ENCODE data around the gene CTNNA3. TPM values are rescaled to one million over a fixed set of nuclear protein-coding genes. Genes with fewer than 3 reads are reported as not detected.

The CTNNA3 gene
- total RNA-seq, 2 donors from 2014 or later, result under 0.01 to 0.33 TPM

DNA sequence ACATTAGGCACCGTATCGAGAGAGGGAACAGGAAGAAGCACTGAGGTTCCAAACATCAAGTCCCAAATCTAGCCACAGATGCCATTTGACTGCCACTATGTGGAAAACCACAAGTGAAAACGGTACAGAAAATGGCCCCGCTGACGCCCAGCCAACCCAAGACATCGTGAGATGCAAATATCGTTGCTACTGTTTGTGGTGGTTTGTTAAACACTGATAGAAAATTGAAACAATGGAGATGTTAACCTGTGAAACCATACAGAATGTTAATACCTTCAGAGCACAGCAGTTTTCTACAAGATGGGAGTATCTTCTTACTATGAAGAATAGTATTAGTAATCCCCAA, 922.5 kb downstream of the CTNNA3 start:
- intact Hi-C loops (cut with DNase I), result no loop called here
- WGBS, 2 donors, result 62 to 78% methylated on average over 6 to 7 of the region's 7 CpGs
- Histone ChIP-seq H3K4me1 (no peaks in the 10 kb centered on the region), H3K4me3 (no peak overlapping the region), H3K36me3 (replicated peaks in 1 of 2; ENCODE audit: insufficient read depth in 1 of 2, low read depth in 2 of 2) (no peaks in the 10 kb centered on the region), H3K27ac (no peak overlapping the region), H3K9me3 (no peaks in the 10 kb centered on the region), H3K27me3 (no peaks in the 10 kb centered on the region)
- DNase-seq (no peak), ATAC-seq (no peak)
- TF ChIP-seq, protein P1, sequence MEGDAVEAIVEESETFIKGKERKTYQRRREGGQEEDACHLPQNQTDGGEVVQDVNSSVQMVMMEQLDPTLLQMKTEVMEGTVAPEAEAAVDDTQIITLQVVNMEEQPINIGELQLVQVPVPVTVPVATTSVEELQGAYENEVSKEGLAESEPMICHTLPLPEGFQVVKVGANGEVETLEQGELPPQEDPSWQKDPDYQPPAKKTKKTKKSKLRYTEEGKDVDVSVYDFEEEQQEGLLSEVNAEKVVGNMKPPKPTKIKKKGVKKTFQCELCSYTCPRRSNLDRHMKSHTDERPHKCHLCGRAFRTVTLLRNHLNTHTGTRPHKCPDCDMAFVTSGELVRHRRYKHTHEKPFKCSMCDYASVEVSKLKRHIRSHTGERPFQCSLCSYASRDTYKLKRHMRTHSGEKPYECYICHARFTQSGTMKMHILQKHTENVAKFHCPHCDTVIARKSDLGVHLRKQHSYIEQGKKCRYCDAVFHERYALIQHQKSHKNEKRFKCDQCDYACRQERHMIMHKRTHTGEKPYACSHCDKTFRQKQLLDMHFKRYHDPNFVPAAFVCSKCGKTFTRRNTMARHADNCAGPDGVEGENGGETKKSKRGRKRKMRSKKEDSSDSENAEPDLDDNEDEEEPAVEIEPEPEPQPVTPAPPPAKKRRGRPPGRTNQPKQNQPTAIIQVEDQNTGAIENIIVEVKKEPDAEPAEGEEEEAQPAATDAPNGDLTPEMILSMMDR (IDR thresholded peaks at IDR 0.05), result no peak
- no peak for TF ChIP-seq POLR2A (IDR thresholded peaks at IDR 0.05)

DNA sequence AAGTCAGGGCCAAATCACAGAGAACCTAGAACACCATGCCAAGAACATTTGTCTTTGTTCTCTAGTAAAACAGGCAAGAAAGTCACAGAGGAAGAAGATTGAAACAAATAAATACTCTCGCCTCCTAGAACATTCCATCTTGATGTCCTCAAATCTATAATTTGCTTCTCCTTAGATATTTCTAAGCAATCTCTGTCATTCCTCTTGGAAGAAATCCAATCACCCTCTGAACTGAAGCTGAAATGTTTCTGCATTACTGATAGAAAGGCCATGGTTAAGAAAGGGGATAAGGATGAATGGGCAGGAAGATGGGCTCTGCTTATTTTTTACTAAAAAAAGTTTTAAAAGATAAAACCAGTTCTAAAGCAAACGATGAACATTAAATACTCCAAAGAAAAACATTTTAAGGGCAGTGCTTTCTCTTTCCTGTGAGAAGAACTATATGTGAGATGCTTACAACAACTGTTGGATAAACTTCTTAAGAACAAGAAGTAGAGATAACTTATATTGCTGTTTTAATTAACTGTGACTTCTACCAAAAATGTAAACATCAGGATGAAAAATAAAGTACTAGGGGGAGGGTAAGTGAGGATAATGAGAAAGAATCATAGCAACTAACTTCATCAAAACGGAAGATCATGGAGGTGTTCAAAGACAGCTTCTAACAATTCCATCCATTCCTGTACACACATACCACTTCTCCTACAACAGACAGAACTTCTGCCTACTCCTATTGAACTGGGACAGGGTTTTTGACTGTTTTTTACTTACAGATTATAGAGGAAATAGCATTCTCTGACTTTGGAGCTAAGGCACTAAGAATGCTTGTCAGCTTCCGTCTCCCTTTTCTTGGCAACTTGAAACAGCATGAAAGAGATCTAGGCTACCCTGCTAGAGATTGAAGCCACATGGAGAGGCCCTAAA, 923.2 kb downstream of the CTNNA3 start:
- Histone ChIP-seq H3K4me3 (no peak overlapping the region), H3K9me3 (no peaks in the 10 kb centered on the region), H3K36me3 (replicated peaks in 1 of 2; ENCODE audit: insufficient read depth in 1 of 2, low read depth in 2 of 2) (no peaks in the 10 kb centered on the region), H3K27ac (no peak overlapping the region), H3K4me1 (no peaks in the 10 kb centered on the region), H3K27me3 (no peaks in the 10 kb centered on the region)
- ATAC-seq (no peak), DNase-seq (no peak)
- intact Hi-C loops (cut with DNase I), result no loop called here
- TF ChIP-seq, protein P1 (IDR thresholded peaks at IDR 0.05), result no peak
- TF ChIP-seq POLR2A (IDR thresholded peaks at IDR 0.05), result no peak
- WGBS, 2 donors, result 66 to 77% methylated on average over 4 of the region's 4 CpGs

DNA sequence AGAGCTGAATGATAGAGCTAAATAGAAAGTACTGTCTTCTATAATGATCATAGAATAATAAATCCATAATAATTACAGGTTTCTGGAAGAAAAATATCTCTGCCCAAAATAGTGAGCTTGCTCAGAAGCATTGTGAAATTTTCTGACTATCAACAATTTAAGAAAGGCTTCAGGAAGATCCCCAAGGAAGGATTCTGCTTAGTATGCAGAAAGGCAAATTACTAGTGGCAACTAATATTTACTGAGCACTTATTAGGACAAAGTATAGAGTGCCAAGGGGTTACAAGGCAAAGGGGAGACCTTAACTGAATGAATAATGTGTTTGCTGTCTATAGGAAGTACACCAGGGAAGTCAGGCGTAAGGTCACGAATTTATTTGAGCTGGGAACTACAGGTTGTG, 928.3 kb downstream of the CTNNA3 start:
- H3K36me3 ChIP-seq (replicated peaks in 1 of 2; ENCODE audit: insufficient read depth in 1 of 2, low read depth in 2 of 2), result no peaks in the 10 kb centered on the region
- ATAC-seq (no peak), DNase-seq (no peak)
- H3K27me3 ChIP-seq, result no peaks in the 10 kb centered on the region
- no peaks in the 10 kb centered on the region for H3K9me3 ChIP-seq
- WGBS, 2 donors, result 13 to 16% methylated on average over 2 of the region's 2 CpGs
- H3K4me1 ChIP-seq, result no peaks in the 10 kb centered on the region
- H3K4me3 ChIP-seq, result no peak overlapping the region
- no peak overlapping the region for H3K27ac ChIP-seq
- TF ChIP-seq, protein P1 (IDR thresholded peaks at IDR 0.05), result no peak
- no peak for TF ChIP-seq POLR2A (IDR thresholded peaks at IDR 0.05)
- intact Hi-C loops (cut with DNase I), result no loop called here

DNA sequence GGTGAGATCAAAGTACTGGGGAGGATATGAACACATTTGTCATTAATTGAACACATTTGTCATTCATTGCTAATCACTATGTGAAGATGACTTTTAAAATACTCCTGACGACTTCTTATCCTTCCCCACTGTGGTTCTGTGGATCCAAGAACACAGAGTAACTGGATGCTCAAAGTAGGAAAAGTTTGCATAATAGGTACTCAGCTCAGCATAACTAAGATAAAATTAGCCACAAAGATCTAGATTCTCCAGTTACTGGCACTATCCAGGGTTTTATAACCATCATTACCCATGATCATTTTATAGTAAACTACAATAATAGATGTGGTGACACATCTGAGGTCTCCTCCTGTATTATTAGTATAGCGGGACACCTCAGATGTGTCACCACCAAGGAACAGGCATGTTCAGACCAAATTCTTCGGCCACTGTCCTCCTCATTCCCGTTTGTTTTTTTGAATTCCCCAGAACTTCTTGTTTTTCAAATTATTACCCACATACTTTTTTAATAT, 933.7 kb downstream of the CTNNA3 start:
- TF ChIP-seq, protein P1 (IDR thresholded peaks at IDR 0.05), result no peak
- TF ChIP-seq POLR2A (IDR thresholded peaks at IDR 0.05), result no peak
- no peaks in the 10 kb centered on the region for H3K27me3 ChIP-seq

More for the DNA sequence above, 933.7 kb downstream of the CTNNA3 start:
- intact Hi-C loops (cut with DNase I), result no loop called here
- Histone ChIP-seq H3K4me3 (no peak overlapping the region), H3K27ac (no peak overlapping the region), H3K9me3 (no peaks in the 10 kb centered on the region), H3K4me1 (no peaks in the 10 kb centered on the region), H3K36me3 (replicated peaks in 1 of 2; ENCODE audit: insufficient read depth in 1 of 2, low read depth in 2 of 2) (no peaks in the 10 kb centered on the region)
- ATAC-seq, result no peak
- 56 to 57% methylated on average over 4 of the region's 4 CpGs for WGBS, 2 donors
- no peak for DNase-seq
